Activated T-helper 2 cell treated with anti-CD3 and anti-CD28 coated beads, Interferon-gamma antibody, Interleukin-2, Interleukin-4, amounts not matched to agents 10 μg/mL and 5 μg/mL and 100 μg/mL, durations not matched to agents 14 hours and 24 hours and 36 hours (primary cell): Measurements from ENCODE around the gene MOSPD2. TPM values are rescaled to one million over a fixed set of nuclear protein-coding genes. Genes with fewer than 3 reads are reported as not detected.

Source experiments
- DNase-seq: peaks from one replicate; pipeline ENCODE4 v3.0.0; 2021; ENCODE audit warnings: low spot score
- H3K27ac Mint-ChIP-seq: one replicate; pipeline ENCODE4 v1.8.0; 2021; ENCODE audit warnings: mixed read lengths
- H3K27me3 Mint-ChIP-seq: one replicate; pipeline ENCODE4 v1.8.0; 2021; ENCODE audit warnings: low read depth, mixed read lengths
- H3K36me3 Mint-ChIP-seq: one replicate; pipeline ENCODE4 v1.8.0; 2021; ENCODE audit warnings: low read depth, mixed read lengths
- H3K4me1 Mint-ChIP-seq: one replicate; pipeline ENCODE4 v1.8.0; 2021; ENCODE audit warnings: low read depth, mixed read lengths
- H3K4me3 Mint-ChIP-seq: one replicate; pipeline ENCODE4 v1.8.0; 2021; ENCODE audit warnings: low read depth, mild to moderate bottlenecking, moderate library complexity, mixed read lengths
- H3K9me3 Mint-ChIP-seq: one replicate; pipeline ENCODE4 v1.8.0; 2021; ENCODE audit warnings: mixed read lengths
- intact Hi-C: fragments of 100-400 bp; cut with micrococcal nuclease; formaldehyde crosslinking; loops from one replicate; pipeline ENCODE4 v1.15.1; 2023
- total RNA-seq: library from RNA; stranded (reverse); gene quantifications from 2 replicates; pipeline ENCODE4 v1.2.3, GENCODE V29; 2022

MOSPD2 gene
- total RNA-seq, 1 donor from 2014 or later: 14.8 TPM

DNA sequence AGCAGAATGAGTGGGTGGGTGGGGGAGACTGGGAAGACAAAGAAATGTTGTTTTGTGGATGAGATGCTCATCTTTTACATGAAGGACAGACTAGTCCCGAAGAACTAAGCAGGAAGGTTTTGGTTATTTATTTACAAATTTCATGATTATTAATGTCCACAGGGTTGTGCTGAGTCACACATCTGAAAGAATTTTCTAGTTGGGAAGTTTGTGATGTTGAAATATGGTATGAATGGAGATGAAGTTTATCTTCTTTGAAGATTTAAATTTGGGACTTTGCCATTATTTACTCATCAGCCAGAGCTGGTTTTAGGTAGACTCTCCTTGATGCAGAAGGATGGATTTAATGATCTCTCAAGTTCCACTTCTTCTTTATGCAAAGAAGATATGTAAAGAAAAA lies 75.5 kb downstream of the MOSPD2 start:
- Mint-ChIP-seq H3K4me3 (no peak overlapping the region), H3K9me3 (no peaks in the 10 kb centered on the region), H3K4me1 (no peaks in the 10 kb centered on the region), H3K27ac (no peak overlapping the region), H3K27me3 (peaks cover 3% of the 10 kb centered on the region), H3K36me3 (no peaks in the 10 kb centered on the region)
- intact Hi-C loops: no loop called here
- DNase-seq: no peak

DNA sequence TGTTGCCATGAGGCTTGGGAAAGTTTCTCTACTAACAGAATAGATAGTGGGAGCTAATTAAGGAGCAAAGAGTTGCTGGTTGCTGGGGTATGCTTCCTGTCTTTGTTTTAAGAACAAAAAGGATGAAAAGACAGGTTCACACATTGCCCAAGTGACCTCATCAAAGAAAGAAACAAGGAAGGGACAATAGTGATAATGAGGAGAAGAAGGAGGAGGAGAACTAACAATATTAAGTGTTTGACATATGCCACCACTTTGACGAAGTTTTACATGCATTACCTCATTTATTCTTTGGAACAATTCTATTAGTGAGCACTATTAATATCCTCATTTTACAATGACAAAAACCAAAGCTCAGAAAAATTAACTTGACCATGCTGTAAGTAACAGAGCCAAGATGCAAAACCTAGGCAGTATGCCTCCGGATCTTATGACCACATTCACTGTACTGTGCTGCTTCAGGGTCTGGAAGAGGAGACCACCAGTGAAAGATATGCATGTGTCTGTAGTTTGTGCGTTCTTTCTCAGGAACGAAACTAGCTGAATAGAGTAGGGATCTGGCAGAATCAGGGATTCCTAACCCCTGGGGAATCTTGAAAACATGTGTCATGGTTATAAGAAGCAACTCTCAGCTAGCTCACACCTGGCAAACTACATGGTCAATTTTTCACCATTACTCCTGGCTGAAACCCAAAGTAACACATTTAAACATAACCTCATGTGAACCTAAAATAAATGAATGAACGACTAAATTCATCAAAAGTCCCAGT lies 83.8 kb downstream of the MOSPD2 start:
- Mint-ChIP-seq H3K27me3 (no peaks in the 10 kb centered on the region), H3K27ac (no peak overlapping the region), H3K4me1 (no peaks in the 10 kb centered on the region), H3K9me3 (no peaks in the 10 kb centered on the region), H3K36me3 (no peaks in the 10 kb centered on the region), H3K4me3 (no peak overlapping the region)
- intact Hi-C loops: no loop called here
- DNase-seq: no peak

DNA sequence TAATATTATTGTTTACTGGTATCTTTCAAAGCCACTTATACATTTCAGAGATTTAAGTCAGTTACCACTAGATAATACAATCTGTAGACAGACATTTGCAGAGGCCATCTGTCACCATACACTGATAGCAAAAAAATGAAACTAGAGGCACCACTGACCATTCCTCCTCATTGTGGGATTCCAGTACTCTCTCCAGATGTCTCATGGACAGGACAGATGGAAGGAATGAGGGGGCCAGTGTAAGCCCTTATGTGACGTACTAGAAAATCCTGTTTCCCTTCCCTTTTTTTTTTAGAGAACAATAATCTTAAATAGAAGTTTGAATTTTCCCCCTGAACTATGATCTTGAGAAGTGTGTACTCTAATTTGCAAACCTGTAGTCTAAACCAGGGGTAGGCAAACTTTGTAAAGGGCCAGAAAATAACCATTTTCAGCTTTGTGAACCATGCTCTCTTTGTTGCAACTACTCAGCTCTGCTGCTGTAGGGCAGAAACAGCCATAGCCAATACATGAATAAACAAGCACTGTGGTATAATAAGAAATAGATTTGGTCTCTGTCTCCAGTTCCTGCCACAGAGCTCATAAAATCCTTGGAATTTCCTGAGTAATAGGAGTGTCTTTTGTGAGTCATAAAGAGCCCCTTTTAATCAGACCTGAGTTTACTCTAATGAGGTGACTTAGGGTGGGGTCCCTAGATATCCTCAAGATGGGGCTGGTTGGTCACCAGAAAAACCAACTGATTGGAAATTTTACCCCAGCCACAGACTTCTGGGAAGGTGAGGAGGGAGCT lies 90.4 kb downstream of the MOSPD2 start:
- H3K36me3 Mint-ChIP-seq: no peaks in the 10 kb centered on the region
- H3K4me1 Mint-ChIP-seq: no peaks in the 10 kb centered on the region
- no peaks in the 10 kb centered on the region for H3K27me3 Mint-ChIP-seq
- no peak for DNase-seq
- H3K9me3 Mint-ChIP-seq: no peaks in the 10 kb centered on the region
- intact Hi-C loops: no loop called here
- no peak overlapping the region for H3K27ac Mint-ChIP-seq
- no peak overlapping the region for H3K4me3 Mint-ChIP-seq

DNA sequence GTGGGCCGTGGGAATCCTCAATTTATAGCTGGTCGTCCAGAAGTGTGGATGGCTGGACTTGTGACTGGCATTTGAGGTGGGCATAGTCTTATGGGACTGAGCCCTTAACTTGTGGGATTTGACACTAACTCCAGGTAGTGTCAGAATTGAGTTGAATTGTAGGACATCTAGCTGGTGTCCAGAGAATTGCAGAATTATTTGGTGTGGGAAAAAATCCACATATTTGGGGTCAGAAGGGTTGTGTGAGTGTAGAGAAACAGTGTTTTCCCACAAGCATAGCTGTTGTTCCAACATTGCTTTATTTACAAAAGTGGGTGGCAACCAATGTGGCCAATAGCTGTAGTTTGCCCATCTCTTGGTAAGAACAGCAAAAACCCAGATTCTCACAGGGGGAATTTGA lies 91.3 kb downstream of the MOSPD2 start:
- Mint-ChIP-seq H3K9me3 (no peaks in the 10 kb centered on the region), H3K27ac (no peak overlapping the region), H3K36me3 (no peaks in the 10 kb centered on the region), H3K4me1 (no peaks in the 10 kb centered on the region), H3K4me3 (no peak overlapping the region), H3K27me3 (no peaks in the 10 kb centered on the region)
- intact Hi-C loops: no loop called here
- DNase-seq: no peak

Other genes starting within 250 kb of the MOSPD2 start
- gene FANCB, start 352 bp upstream of the MOSPD2 start, total RNA-seq: 14.2 and 14.6 TPM in 2 replicates